ENCODE data around the gene ARID1A. TPM values are rescaled to one million over a fixed set of nuclear protein-coding genes. Genes with fewer than 3 reads are reported as not detected.

ARID1A gene
- total and polyA plus RNA-seq, 4 donors: 12.2 to 31.9 (median 20.2) TPM

DNA sequence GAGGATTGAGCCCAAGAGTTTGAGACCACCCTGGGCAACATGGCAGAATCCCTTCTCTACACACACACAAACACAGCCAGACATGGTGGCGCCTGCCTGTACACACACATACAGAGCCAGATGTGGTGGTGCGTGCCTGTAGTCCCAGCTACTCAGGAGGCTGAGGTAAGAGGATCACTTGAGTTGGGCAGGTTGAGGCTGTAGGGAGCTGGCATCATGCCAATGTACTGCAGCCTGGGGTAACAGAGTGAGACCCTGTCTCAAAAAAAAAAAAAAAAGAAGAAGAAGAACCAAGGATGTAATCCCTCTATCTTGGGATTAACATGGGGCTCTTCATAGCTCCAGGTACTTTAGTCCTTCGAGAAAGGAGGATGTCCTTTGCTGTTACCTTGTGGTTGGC, 62.5 kb downstream of the ARID1A start:
- 96% methylated on average over 3 of the region's 3 CpGs for WGBS
- H3K9me3 ChIP-seq (ENCODE audit: control insufficient read depth in 4 of 4, low read length in 3 of 4): no peaks in the 10 kb centered on the region
- peaks cover 10 to 32% (median 26%) of the 10 kb centered on the region in 4 donors for H3K36me3 ChIP-seq (ENCODE audit: control insufficient read depth in 4 of 4, insufficient read depth in 3 of 4, low read depth in 1 of 4, low read length in 3 of 4)
- no peak overlapping the region for H3K9ac ChIP-seq (ENCODE audit: low read depth in 1 of 2, low read length in 2 of 2)
- no peak overlapping the region for H3K4me3 ChIP-seq (ENCODE audit: low read depth in 1 of 3, low read length in 3 of 3)
- TF ChIP-seq, protein P1, sequence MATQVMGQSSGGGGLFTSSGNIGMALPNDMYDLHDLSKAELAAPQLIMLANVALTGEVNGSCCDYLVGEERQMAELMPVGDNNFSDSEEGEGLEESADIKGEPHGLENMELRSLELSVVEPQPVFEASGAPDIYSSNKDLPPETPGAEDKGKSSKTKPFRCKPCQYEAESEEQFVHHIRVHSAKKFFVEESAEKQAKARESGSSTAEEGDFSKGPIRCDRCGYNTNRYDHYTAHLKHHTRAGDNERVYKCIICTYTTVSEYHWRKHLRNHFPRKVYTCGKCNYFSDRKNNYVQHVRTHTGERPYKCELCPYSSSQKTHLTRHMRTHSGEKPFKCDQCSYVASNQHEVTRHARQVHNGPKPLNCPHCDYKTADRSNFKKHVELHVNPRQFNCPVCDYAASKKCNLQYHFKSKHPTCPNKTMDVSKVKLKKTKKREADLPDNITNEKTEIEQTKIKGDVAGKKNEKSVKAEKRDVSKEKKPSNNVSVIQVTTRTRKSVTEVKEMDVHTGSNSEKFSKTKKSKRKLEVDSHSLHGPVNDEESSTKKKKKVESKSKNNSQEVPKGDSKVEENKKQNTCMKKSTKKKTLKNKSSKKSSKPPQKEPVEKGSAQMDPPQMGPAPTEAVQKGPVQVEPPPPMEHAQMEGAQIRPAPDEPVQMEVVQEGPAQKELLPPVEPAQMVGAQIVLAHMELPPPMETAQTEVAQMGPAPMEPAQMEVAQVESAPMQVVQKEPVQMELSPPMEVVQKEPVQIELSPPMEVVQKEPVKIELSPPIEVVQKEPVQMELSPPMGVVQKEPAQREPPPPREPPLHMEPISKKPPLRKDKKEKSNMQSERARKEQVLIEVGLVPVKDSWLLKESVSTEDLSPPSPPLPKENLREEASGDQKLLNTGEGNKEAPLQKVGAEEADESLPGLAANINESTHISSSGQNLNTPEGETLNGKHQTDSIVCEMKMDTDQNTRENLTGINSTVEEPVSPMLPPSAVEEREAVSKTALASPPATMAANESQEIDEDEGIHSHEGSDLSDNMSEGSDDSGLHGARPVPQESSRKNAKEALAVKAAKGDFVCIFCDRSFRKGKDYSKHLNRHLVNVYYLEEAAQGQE (IDR thresholded peaks at IDR 0.05): no peak
- TF ChIP-seq HNF4A (conservative IDR thresholded peaks at IDR 0.05): no peak
- no peak for TF ChIP-seq FOXA2 (IDR thresholded peaks at IDR 0.05)
- no peak for TF ChIP-seq JUND (IDR thresholded peaks at IDR 0.05)
- no peak for TF ChIP-seq EGR1 (IDR thresholded peaks at IDR 0.05; ENCODE audit: low read depth in 2 of 2)
- TF ChIP-seq, protein P2, sequence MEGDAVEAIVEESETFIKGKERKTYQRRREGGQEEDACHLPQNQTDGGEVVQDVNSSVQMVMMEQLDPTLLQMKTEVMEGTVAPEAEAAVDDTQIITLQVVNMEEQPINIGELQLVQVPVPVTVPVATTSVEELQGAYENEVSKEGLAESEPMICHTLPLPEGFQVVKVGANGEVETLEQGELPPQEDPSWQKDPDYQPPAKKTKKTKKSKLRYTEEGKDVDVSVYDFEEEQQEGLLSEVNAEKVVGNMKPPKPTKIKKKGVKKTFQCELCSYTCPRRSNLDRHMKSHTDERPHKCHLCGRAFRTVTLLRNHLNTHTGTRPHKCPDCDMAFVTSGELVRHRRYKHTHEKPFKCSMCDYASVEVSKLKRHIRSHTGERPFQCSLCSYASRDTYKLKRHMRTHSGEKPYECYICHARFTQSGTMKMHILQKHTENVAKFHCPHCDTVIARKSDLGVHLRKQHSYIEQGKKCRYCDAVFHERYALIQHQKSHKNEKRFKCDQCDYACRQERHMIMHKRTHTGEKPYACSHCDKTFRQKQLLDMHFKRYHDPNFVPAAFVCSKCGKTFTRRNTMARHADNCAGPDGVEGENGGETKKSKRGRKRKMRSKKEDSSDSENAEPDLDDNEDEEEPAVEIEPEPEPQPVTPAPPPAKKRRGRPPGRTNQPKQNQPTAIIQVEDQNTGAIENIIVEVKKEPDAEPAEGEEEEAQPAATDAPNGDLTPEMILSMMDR (IDR thresholded peaks at IDR 0.05; ENCODE audit: low read depth, low read length, missing input control): no peak
- TF ChIP-seq, protein P3, sequence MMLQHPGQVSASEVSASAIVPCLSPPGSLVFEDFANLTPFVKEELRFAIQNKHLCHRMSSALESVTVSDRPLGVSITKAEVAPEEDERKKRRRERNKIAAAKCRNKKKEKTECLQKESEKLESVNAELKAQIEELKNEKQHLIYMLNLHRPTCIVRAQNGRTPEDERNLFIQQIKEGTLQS (IDR thresholded peaks at IDR 0.05): no peak
- TF ChIP-seq RXRA (IDR thresholded peaks at IDR 0.05): no peak
- no peak for TF ChIP-seq NR2F2 (IDR thresholded peaks at IDR 0.05)
- no peak for TF ChIP-seq FOXA1 (IDR thresholded peaks at IDR 0.05)
- no peak for TF ChIP-seq HNF4G (IDR thresholded peaks at IDR 0.05)
- no peak for TF ChIP-seq YY1 (IDR thresholded peaks at IDR 0.05)
- TF ChIP-seq TAF1 (conservative IDR thresholded peaks at IDR 0.05): no peak
- TF ChIP-seq SP1 (IDR thresholded peaks at IDR 0.05): no peak
- no peak for TF ChIP-seq MAX (IDR thresholded peaks at IDR 0.05)
- TF ChIP-seq RAD21 (IDR thresholded peaks at IDR 0.05): no peak
- TF ChIP-seq GABPA (IDR thresholded peaks at IDR 0.05 in 1 of 2, conservative IDR thresholded peaks at IDR 0.05 in 1 of 2): no peak
- TF ChIP-seq, protein P4, sequence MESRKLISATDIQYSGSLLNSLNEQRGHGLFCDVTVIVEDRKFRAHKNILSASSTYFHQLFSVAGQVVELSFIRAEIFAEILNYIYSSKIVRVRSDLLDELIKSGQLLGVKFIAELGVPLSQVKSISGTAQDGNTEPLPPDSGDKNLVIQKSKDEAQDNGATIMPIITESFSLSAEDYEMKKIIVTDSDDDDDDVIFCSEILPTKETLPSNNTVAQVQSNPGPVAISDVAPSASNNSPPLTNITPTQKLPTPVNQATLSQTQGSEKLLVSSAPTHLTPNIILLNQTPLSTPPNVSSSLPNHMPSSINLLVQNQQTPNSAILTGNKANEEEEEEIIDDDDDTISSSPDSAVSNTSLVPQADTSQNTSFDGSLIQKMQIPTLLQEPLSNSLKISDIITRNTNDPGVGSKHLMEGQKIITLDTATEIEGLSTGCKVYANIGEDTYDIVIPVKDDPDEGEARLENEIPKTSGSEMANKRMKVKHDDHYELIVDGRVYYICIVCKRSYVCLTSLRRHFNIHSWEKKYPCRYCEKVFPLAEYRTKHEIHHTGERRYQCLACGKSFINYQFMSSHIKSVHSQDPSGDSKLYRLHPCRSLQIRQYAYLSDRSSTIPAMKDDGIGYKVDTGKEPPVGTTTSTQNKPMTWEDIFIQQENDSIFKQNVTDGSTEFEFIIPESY (IDR thresholded peaks at IDR 0.05): no peak
- peaks cover 17 to 30% (median 25%) of the 10 kb centered on the region in 4 donors for H3K4me1 ChIP-seq (ENCODE audit: control insufficient read depth in 4 of 4, insufficient read depth in 4 of 4, low read length in 3 of 4)
- H3K27ac ChIP-seq (ENCODE audit: low read depth in 1 of 2, low read length in 2 of 2): no peak overlapping the region
- no peaks in the 10 kb centered on the region for H3K27me3 ChIP-seq (ENCODE audit: control insufficient read depth in 4 of 4, insufficient read depth in 4 of 4, low read length in 3 of 4)
- DNase-seq (ENCODE audit: low spot score): no peak
